ENCODE measurements around the gene MGAT1.
A peak's percentile ranks its signal among the peaks of the same experiment; 100 is the strongest.

The MGAT1 gene

GRCh38 chr5:180811623-180812124 lies 9.1 kb upstream of the MGAT1 start:
- no peak for ATAC-seq
- TF ChIP-seq CSDC2 (CRISPR knock-in tag; IDR thresholded peaks at IDR 0.05) (no peak), BACH2 (CRISPR knock-in tag; IDR thresholded peaks at IDR 0.05; ENCODE audit: borderline replicate concordance) (no peak), CREB5 (CRISPR knock-in tag; IDR thresholded peaks at IDR 0.05; ENCODE audit: low read depth) (no peak), POU6F1 (CRISPR knock-in tag; IDR thresholded peaks at IDR 0.05; ENCODE audit: borderline replicate concordance, low read depth) (no peak), ZNF565 (CRISPR knock-in tag; conservative IDR thresholded peaks at IDR 0.05; ENCODE audit: low read depth) (no peak), ARNTL (CRISPR knock-in tag; IDR thresholded peaks at IDR 0.05; ENCODE audit: borderline replicate concordance, low read depth) (no peak), TSHZ2 (CRISPR knock-in tag; IDR thresholded peaks at IDR 0.05) (no peak), GLIS3 (CRISPR knock-in tag; IDR thresholded peaks at IDR 0.05) (no peak)

GRCh38 chr5:180810959-180811622 lies 8.5 kb upstream of the MGAT1 start:
- peak; percentile 56 for ATAC-seq
- TF ChIP-seq BACH2 (CRISPR knock-in tag; IDR thresholded peaks at IDR 0.05; ENCODE audit: borderline replicate concordance) (no peak), ISL1 (CRISPR knock-in tag; IDR thresholded peaks at IDR 0.05) (no peak), ZNF565 (CRISPR knock-in tag; conservative IDR thresholded peaks at IDR 0.05; ENCODE audit: low read depth) (no peak), SNAI2 (CRISPR knock-in tag; IDR thresholded peaks at IDR 0.05) (0 out of 2 replicates have a peak, but pooled peaks have one; percentile 21)

- peak; percentile 90 for ATAC-seq
- TF ChIP-seq PPARA (CRISPR knock-in tag; IDR thresholded peaks at IDR 0.05; ENCODE audit: borderline replicate concordance), result no peak
- 0 out of 2 replicates have a peak, but pooled peaks have one; percentile 5 for TF ChIP-seq TSHZ2 (CRISPR knock-in tag; IDR thresholded peaks at IDR 0.05)
- TF ChIP-seq ESRRG (CRISPR knock-in tag; IDR thresholded peaks at IDR 0.05), result peak; percentile 49; the same call in 1 of the 2 replicates
- TF ChIP-seq SNAI2 (CRISPR knock-in tag; IDR thresholded peaks at IDR 0.05), result peak; percentile 68; the same call in 1 of the 2 replicates
Observed at GRCh38 chr5:180810210-180810958, 7.8 kb upstream of the MGAT1 start.

- peak; percentile 87 for ATAC-seq
- TF ChIP-seq TOX (CRISPR knock-in tag; IDR thresholded peaks at IDR 0.05; ENCODE audit: borderline replicate concordance) (no peak), BACH2 (CRISPR knock-in tag; IDR thresholded peaks at IDR 0.05; ENCODE audit: borderline replicate concordance) (no peak), OSR1 (CRISPR knock-in tag; IDR thresholded peaks at IDR 0.05) (no peak), ESRRG (CRISPR knock-in tag; IDR thresholded peaks at IDR 0.05) (no peak), ZNF8 (CRISPR knock-in tag; IDR thresholded peaks at IDR 0.05) (no peak), PATZ1 (CRISPR knock-in tag; IDR thresholded peaks at IDR 0.05; ENCODE audit: borderline replicate concordance) (no peak; the same call in 1 of the 2 replicates), TSHZ2 (CRISPR knock-in tag; IDR thresholded peaks at IDR 0.05) (no peak), ARNTL (CRISPR knock-in tag; IDR thresholded peaks at IDR 0.05; ENCODE audit: borderline replicate concordance, low read depth) (no peak), ZC3H10 (CRISPR knock-in tag; IDR thresholded peaks at IDR 0.05) (no peak), GLIS3 (CRISPR knock-in tag; IDR thresholded peaks at IDR 0.05) (no peak)
Observed at GRCh38 chr5:180809403-180810209, 7.0 kb upstream of the MGAT1 start.
